Epithelial cell of proximal tubule (primary cell): Measurements from ENCODE around the gene ALDH1L2. TPM values are rescaled to one million over a fixed set of nuclear protein-coding genes. Genes with fewer than 3 reads are reported as not detected.

ENCODE experiments used
- DNase-seq: peaks from one replicate; pipeline ENCODE4 v3.0.0-alpha.2; 2011; ENCODE audit warnings: low read depth
- H3K4me3 ChIP-seq: 2 replicates; pipeline ENCODE4 v1.5.1; 2011; ENCODE audit warnings: low read depth, mild to moderate bottlenecking, low read length
- total RNA-seq: library from RNA; depleted of rRNA; stranded (reverse); fragments of >200 nt; gene quantifications from 2 replicates; pipeline ENCODE4 v1.2.3, GENCODE V29; 2015
- TF ChIP-seq, protein P1 (sequence below): conservative IDR thresholded peaks from 2 replicates; pipeline ENCODE4 v1.5.1; 2012; ENCODE audit warnings: low read depth, mild to moderate bottlenecking, low read length

ALDH1L2 gene
- total RNA-seq, 1 donor from 2014 or later: 1.5 TPM

DNA sequence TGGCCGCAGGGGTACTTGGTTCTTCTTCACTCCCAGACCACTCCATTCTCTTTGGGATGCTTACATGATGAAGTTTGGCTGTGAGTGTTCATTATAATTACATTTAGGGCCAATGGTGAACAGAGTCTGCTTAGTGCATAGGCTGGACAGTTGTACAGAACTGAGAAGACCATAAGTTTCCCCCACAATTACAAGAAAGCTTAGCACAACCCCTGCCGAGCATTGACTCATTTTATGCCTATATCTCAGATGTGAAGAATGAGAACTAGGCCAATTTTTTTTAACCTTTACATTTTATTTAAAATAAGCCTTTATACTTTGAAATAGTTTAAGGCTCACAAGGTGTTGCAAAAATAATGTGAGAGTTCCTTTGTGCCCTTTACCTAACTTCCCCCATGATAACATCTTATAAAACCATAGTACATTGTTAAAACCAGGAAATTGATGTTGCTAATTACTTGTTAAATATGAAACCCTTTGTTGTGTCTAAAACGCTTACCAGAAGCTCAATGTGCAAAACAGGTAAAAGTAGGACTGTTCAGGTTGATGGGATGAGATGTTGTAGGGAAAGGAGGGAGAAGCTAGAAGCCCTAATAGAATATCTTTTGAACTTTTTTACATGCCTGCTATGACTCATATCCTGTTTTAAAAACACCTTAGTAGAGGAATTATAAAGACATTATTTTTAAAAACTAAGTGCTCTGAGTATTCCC, 47.2 kb downstream of the ALDH1L2 start:
- DNase-seq: no peak
- TF ChIP-seq, protein P1, sequence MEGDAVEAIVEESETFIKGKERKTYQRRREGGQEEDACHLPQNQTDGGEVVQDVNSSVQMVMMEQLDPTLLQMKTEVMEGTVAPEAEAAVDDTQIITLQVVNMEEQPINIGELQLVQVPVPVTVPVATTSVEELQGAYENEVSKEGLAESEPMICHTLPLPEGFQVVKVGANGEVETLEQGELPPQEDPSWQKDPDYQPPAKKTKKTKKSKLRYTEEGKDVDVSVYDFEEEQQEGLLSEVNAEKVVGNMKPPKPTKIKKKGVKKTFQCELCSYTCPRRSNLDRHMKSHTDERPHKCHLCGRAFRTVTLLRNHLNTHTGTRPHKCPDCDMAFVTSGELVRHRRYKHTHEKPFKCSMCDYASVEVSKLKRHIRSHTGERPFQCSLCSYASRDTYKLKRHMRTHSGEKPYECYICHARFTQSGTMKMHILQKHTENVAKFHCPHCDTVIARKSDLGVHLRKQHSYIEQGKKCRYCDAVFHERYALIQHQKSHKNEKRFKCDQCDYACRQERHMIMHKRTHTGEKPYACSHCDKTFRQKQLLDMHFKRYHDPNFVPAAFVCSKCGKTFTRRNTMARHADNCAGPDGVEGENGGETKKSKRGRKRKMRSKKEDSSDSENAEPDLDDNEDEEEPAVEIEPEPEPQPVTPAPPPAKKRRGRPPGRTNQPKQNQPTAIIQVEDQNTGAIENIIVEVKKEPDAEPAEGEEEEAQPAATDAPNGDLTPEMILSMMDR: no peak
- no peak overlapping the region for H3K4me3 ChIP-seq

DNA sequence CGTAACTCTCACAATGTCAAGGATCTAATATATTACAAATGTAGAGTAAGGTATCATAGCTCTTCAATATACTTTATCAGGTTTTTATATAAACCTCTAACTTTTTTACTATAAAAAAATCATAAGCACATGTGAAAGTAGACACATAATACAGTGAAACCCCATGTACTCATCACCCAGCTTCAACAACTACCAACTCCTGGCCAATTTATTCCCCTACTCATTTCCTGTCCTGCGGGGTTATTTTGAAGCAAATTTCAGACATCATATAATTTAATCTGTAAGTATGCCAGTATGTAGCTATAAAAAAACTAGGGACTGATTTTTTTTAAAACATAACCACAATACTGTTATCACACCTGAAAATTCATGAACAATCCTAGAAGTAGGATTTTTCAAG, 50.4 kb downstream of the ALDH1L2 start:
- DNase-seq: no peak
- H3K4me3 ChIP-seq: no peak overlapping the region
- TF ChIP-seq, protein P1: no peak

DNA sequence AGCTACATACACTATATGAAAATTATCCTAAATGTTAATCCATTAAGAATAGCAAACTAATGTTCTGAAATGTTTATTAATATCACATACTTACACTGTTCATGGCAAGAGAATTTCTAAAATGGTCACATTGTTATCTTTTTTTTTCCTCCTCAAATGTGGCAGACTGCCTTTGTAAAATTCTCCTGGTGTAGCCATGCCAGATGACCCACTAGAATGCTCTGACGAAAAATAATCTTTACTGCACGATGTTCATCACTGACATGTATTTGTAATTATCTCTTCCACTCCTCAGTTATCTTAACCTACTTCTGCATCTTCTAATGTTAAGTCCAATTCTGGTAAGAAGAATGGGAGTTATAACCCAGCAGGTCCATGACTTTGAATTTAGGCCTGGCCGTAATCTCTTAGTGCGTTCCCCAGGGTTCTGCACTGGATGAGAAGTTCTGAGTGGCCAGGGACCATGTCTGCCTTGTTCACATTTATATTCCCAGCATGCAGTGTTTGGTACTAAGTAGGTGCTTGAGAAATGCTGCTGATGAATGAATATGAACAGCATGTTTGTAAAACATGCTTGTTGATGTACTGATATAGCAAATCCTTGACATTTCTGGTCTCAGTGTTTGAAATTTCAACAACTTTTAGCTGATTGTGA, 51.4 kb downstream of the ALDH1L2 start:
- TF ChIP-seq, protein P1: no peak
- no peak for DNase-seq
- no peak overlapping the region for H3K4me3 ChIP-seq

DNA sequence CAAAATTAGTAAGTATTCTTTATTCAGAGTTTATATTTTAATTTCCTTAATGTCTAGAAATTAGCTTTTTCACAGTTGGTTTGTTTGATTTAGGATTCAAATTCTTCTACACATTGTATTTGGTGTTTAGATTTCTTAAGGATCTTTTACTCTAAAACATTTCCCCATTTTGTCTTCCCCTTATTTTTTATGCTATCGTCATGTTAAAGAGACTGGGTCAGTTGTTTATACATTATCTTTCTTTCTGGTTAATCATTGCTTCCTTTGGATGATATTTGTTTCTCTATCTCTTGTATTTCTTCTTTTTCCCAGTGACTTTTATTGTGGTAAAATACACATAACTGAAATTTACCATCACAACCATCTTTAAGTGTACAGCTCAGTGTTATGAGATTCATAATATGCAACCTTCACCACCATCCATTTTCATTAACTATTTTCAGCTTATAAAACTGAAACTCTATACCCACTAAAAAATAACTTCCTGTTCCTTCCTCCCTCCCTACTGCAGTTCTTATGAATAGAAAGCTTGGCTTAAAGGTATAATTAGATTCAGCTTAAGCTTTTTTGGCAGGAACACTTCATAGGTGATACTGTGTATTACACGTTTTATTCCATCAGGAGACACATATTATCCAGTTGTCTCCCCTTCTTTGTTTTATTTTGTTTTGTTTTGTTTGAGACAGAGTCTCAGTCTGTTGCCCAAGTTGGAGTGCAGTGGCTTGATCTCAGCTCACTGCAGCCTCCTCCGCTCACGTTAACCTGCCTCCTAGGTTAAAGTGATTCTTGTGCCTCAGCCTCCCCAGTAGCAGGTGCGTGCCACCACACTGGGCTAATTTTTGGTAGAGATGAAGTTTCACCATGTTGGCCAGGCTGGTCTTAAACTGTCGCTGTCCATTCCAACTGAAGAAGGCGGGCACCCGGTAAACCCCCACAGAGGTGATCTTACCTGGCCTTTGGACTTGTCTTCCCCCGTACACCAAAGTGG, 53.1 kb downstream of the ALDH1L2 start:
- H3K4me3 ChIP-seq: no peak overlapping the region
- no peak for DNase-seq
- TF ChIP-seq, protein P1: no peak

DNA sequence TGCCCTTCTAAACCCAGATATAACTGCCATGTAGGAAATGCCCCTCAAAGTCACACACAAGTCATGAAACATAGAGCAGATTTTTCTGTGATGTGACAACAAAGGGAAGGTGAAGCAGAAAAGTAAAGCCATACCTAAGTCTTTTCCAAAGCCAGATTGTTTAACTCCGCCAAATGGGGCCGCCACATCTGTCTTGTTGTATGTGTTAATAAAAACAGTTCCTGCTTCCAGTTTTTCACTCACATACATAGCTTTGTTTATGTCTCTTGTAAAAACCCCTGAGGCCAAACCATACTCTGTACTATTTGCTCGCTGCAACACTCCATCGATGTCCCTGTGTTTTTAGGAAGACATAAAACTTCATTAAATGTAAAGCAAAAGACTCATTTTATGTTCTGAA, 57.8 kb downstream of the ALDH1L2 start:
- DNase-seq: no peak
- TF ChIP-seq, protein P1: no peak
- H3K4me3 ChIP-seq: no peak overlapping the region

DNA sequence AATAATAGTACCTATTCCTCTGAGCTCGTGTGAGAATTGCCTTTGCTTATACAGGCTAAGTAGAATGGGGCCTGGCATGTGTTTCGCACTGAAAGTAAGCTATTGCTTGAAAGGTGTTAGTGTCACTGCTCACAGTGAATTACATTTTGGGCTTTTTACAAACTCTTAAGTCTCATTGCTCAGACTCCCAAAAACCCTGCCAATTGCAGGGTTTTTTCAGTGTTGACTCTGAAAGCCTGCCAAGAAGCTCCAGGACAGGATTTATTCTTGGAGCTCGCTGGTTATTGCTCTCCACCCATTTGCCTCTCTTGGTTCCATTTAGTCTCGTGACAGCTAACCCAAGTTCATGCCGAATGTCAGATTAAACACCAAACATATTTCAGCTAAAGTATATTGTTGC, 58.4 kb downstream of the ALDH1L2 start:
- TF ChIP-seq, protein P1: no peak
- no peak for DNase-seq
- no peak overlapping the region for H3K4me3 ChIP-seq
